SK-MEL-5 (cell line): ENCODE measurements around the gene ANKRD10. TPM values are rescaled to one million over a fixed set of nuclear protein-coding genes. Genes with fewer than 3 reads are reported as not detected.

Source experiments
- DNase-seq: peaks from one replicate; pipeline ENCODE4 v3.0.0-alpha.2; 2016; ENCODE audit warnings: low read depth, low spot score
- in situ Hi-C: cut with HindIII; loops from 2 replicates; pipeline ENCODE4 v1.10.0; 2016; ENCODE audit warnings: low sequenced_read_pairs, high pct_unique_total_duplicates, low pct_unique_long_range_greater_than_20kb
- small RNA-seq, 2 experiments: library from RNA; depleted of rRNA; stranded (forward); fragments of <200 nt; gene quantifications; one replicate each; pipeline ENCODE3, GENCODE V24; 2014
- total RNA-seq: library from RNA; depleted of rRNA; stranded (reverse); fragments of >200 nt; shearing (Covaris generic); gene quantifications from 2 replicates; pipeline ENCODE4 v1.2.3, GENCODE V29; 2014; rRNA removed

ANKRD10 gene
- total RNA-seq, 1 experiment from 2014 or later, result 71.0 TPM

- in situ Hi-C loops, result no loop called here
These were observed 84.5 kb downstream of the ANKRD10 start for GRCh38 chr13:110830331-110830730.

GRCh38 chr13:110829486-110829885 lies 85.4 kb downstream of the ANKRD10 start:
- in situ Hi-C loops, result no loop called here
- no peak for DNase-seq

More at GRCh38 chr13:110830331-110830730, 84.5 kb downstream of the ANKRD10 start:
- DNase-seq, result no peak

GRCh38 chr13:110828705-110829104 lies 86.2 kb downstream of the ANKRD10 start:
- in situ Hi-C loops, result no loop called here
- peak; percentile 4 for DNase-seq

Small RNAs within 50 kb of the gene (small RNA-seq; reads per million reads assigned to genes)
- 0 reads per million in 2 experiments for gene AL442128.1

Other genes starting within 250 kb of the ANKRD10 start
- gene CARS2, start 209.0 kb downstream of the ANKRD10 start, total RNA-seq, result 45.6 and 55.4 TPM in 2 replicates
- gene ING1, start 201.4 kb downstream of the ANKRD10 start, total RNA-seq, result 6.6 and 8.3 TPM in 2 replicates
- gene ARHGEF7, start 200.2 kb upstream of the ANKRD10 start, total RNA-seq, result 29.1 and 29.4 TPM in 2 replicates